GM21515 (cell line): ENCODE results near the gene SERTAD3.
A peak's percentile ranks its signal among the peaks of the same experiment; 100 is the strongest.
"Not testable (repeated sequence)": the region's sequence is repeated elsewhere in the genome, so short reads cannot be mapped to it uniquely, and the experiment has no call there.

Source experiments
- ATAC-seq: cut with Tn5 transposase; IDR thresholded peaks from one replicate; pipeline ENCODE4 v1.9.1; 2021; ENCODE audit not compliant: unreplicated experiment

SERTAD3 gene

GRCh38 chr19:40444000-40444824, at the start of gene SERTAD3:
Gene SERTAD3 (minus strand): TSS chr19:40444335. CDS start chr19:40442080, 2,255 bp downstream.
- ATAC-seq = peak; percentile 61

GRCh38 chr19:40493778-40494177, 49.6 kb upstream of the SERTAD3 start:
- no peak for ATAC-seq

- ATAC-seq = no peak
These were observed 48.1 kb upstream of the SERTAD3 start for GRCh38 chr19:40492274-40492673.

GRCh38 chr19:40489882-40490230, 45.7 kb upstream of the SERTAD3 start:
- no peak for ATAC-seq

DNA sequence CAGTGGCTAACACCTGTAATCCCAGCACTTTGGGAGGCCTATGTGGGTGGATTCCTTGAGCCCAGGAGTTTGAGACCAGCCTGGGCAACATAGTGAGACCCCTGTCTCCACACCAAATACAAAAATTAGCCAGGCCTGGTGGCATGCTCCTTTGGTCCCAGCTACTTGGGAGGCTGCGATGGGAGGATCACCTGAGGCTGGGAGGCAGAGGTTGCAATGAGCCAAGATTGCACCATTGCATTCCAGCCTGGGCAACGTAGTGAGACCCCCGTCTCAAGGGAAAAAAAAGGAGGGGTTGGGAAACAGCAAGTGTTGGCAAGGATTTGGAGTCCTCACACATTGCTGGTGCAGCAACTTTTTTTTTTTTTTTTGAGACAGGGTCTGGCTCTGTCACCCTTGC, 41.9 kb upstream of the SERTAD3 start:
- no peak for ATAC-seq

DNA sequence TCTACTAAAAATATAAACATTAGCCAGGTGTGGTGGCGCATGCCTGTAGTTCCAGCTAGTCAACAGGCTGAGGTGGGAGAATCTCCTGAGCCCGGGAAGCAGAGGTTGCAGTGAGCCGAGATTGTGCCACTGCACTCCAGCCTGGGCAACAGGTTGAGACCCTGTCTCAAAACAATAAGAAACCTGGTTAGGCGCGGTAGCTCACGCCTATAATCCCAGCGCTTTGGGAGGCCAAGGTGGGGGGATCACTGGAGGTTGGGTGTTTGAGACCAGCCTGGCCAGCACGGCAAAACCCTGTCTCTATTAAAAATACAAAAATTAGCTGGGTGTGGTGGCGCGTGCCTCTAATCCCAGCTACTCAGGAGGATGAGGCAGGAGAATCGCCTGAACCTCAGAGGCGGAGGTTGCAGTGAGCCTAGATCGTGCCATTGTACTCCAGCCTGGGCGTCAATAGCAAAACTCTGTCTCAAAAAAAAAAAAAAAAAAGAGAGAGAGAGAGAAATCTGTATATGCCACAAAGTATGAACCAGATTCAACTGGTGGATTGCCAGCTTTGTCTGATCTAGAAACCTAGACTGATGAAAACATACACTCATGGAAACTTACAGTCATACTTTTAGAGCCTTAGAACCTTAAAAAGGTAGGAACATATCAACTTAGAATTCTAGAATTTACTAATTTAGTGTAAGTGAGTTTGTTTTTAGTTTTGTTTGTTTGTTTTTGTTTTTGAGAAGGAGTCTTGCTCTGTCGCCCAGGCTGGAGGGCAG, 31.9 kb upstream of the SERTAD3 start:
- not testable (repeated sequence) for ATAC-seq

GRCh38 chr19:40474737-40475136, 30.6 kb upstream of the SERTAD3 start:
- ATAC-seq = no peak

GRCh38 chr19:40472516-40472915, 28.4 kb upstream of the SERTAD3 start:
- no peak for ATAC-seq

DNA sequence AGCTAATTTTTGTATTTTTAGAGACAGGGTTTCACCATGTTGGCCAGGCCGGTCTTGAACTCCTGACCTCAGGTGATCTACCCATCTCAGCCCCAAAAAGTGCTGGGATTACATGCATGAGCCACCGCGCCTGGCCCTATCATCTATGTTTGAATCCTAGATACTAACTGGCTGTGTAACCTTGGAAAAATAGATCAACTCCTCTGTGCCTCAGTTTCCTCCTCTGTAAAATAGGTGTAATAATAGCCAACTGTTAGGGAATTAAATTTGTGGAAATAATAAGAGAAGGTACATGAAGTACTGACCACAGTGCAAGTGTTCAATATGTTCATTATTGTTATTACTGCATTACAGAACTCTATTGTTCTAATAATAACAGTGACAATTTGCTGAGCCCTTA, 27.0 kb upstream of the SERTAD3 start:
- no peak for ATAC-seq

GRCh38 chr19:40469011-40469410, 24.9 kb upstream of the SERTAD3 start:
- ATAC-seq = no peak

DNA sequence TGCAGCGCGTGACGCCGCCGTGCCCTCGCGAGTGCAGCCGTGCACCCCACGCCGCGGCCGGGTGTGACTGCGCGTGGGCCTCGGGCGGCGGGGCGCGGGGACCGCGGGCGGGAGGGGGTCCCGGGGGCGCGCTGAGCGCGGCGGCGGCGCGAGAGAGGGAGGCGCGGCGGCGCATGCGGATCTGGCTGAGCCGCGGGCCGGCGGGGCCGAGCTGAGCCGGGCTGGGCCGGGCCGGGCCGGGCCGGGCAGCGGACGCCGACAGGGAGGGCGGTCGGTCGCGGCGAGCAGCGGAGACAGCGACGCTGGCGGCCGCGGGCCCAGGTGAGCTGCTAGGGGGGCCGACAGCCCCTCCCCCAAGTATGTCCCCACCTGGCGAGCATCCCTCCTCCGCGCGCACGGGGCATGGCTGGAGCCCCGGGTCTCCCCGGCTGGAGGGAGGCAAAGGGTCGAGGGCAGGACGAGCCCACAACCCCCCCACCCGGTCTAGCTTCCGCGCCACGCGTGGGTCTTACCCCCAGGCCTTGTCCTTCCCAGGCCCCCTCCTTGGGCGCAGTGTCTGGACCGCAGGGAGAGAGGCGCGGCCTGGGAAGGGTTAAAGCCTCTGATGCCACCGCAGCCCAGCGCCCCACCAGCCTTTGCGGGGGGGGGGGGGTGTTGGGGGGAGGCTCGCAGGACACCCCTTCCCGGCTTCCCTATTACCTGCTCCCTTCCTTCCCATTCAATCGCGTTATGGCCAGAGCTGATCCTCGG, 23.0 kb upstream of the SERTAD3 start, which contains the start of gene SPTBN4:
Gene SPTBN4 (plus strand): TSS at position 17 of the 750 bp plus-strand sequence. CDS start 5,621 bp downstream, outside the sequence.
- no peak for ATAC-seq

DNA sequence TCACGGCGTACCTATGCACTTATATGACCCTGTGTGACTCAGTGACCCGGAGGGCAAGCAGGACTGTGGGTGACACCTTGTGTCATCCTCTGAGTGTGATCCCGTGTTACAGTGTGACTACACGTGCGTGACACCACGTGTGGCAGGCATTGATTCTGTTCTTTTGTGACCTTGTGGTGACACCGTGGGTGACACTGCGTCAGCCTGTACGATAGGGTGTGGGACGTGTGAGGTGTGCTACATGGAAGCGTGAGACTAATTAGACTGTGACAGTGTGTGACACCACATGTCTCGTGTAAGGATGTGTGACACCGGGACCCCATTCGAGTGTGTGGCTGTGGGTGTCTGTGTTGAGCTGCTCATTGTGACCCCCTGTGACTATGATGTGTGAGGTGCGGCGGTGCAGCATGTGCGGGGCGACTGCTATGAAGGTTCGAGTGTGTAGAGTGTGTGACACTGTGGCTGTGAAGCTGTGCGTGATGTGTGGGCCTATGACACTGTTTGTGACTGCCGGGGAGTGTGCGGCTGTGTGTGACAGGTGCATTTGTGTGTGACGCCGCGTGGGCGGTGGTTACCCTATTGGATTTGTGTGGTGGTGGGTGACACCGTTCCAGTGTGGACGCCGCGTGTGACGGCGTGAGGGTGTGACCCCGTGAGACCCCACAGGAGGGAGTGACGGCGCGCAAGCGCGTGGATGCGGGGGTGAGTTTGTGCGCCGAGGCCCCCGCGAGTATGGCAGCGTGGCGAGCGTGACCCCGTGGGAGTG, 22.3 kb upstream of the SERTAD3 start:
- ATAC-seq = peak; percentile 24

GRCh38 chr19:40465557-40466218, 21.6 kb upstream of the SERTAD3 start, which contains the start of gene BLVRB:
Gene BLVRB (minus strand): TSS chr19:40465745. CDS start chr19:40465688, 57 bp downstream.
- ATAC-seq = peak; percentile 79

DNA sequence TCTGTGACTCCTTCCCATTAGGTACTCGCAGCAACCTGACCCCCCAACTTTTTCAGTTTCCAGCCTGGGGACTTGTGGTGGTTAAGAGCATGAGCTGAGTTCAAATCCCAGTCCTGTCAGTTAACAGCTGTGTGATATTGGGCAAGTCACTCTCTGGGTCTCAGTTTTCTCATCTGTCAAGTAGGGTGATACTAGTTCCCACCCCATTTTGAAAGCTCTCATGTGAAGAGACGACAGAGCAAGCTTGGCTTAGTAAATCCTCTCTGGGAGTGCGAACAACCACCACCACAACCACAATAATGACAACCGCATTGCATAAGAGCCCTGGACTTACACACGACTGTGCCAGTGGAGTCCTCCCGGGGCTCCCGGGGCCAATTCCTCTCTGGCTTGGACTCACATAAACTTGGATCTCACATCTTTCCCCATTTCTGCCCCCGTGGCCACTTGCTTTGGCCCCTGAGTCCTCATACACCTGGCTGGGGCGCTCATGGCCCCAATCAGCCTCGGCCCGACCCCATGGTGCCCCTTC, 21.0 kb upstream of the SERTAD3 start:
- ATAC-seq = no peak

- no peak for ATAC-seq
These were observed 20.2 kb upstream of the SERTAD3 start for GRCh38 chr19:40464059-40465024.

DNA sequence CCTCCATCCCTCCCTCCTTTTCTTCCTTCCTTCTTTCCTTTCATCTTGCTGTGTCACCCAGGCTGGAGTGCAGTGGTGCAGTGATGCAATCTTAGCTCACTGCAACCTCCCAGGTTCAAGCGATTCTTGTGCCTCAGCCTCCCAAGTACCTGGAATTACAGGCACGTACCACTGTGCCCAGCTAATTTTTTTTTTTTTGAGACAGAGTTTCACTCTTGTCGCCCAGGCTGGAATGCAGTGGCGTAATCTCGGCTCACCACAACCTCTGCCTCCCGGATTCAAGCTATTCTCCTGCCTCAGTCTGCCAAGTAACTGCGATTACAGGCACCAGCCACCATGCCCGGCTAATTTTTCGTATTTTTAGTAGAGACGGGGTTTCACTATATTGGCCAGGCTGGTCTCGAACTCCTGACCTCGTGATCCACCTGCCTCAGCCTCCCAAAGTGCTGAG, 19.5 kb upstream of the SERTAD3 start:
- not testable (repeated sequence) for ATAC-seq

DNA sequence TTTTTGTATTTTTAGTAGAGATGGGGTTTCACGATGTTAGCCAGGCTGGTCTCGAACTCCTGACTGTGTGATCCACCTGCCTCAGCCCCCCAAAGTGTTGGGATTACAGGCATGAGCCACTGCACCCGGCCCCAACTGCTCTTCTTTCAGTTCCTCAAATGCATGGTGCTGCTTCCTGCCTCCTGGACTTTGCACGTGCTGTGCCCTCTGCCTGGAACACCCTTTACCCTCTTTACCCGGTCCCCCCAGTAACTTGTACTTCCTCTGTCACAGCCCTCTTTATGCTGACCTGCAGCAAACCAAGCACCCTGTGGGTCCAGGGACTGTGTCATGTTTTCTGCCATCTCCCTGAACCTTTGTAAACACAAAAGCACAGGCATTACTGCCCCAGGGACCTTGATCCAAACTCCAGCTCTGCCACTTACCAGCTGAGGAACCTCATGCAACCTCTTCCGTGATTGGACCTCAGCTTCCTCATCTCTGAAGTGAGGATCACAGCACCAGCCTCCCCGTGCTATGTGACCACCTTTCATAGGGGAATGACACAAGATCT, 17.6 kb upstream of the SERTAD3 start:
- no peak for ATAC-seq

DNA sequence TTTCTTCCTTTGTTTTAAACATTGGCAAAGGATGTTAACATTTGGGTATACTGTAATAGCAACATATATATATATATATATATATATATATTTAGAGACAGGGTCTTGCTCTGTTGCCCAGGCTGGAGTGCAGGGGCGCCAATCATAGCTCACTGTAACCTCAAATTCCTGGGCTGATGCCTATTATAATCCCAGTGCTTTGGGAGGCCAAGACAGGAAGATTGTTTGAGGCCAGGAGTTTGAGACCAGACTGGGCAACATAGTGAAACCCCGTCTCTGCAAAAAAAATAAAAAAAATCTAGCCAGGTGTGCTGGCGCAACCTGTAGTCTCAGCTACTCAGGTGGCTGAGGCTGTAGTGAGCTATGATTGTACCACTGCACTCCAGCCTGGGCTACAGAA, 16.1 kb upstream of the SERTAD3 start:
- ATAC-seq = no peak
